Fibroblast of peridontal ligament (primary cell): ENCODE measurements around the gene HUS1.

Experiments
- DNase-seq: peaks from one replicate; pipeline ENCODE4 v3.0.0-alpha.2; 2010; ENCODE audit errors: extremely low read depth

Gene HUS1

GRCh38 chr7:47979832-47980181 lies 392 bp upstream of the HUS1 start:
- no peak for DNase-seq

- no peak for DNase-seq
Measured at GRCh38 chr7:47978790-47979144, 648 bp downstream of the HUS1 start.

- DNase-seq, result no peak
Measured at GRCh38 chr7:47973739-47974138, 5.7 kb downstream of the HUS1 start.

- no peak for DNase-seq
Measured at GRCh38 chr7:47970761-47971160, 8.7 kb downstream of the HUS1 start.

GRCh38 chr7:47968847-47969774 lies 10.3 kb downstream of the HUS1 start:
- peak; percentile 73 for DNase-seq

GRCh38 chr7:47967708-47968107 lies 11.7 kb downstream of the HUS1 start:
- DNase-seq, result no peak

GRCh38 chr7:47967123-47967522 lies 12.3 kb downstream of the HUS1 start:
- no peak for DNase-seq

GRCh38 chr7:47965456-47965855 lies 14.0 kb downstream of the HUS1 start:
- DNase-seq, result no peak

- DNase-seq, result no peak
Measured at GRCh38 chr7:47962262-47962661, 17.2 kb downstream of the HUS1 start.

- no peak for DNase-seq
Measured at GRCh38 chr7:47957156-47957555, 22.3 kb downstream of the HUS1 start.

- DNase-seq, result no peak
Measured at GRCh38 chr7:47956220-47956619, 23.2 kb downstream of the HUS1 start.

- no peak for DNase-seq
Measured at GRCh38 chr7:47954231-47954911, 25.0 kb downstream of the HUS1 start.

- DNase-seq, result no peak
Measured at GRCh38 chr7:47953822-47954221, 25.6 kb downstream of the HUS1 start.

GRCh38 chr7:47952224-47952623 lies 27.2 kb downstream of the HUS1 start:
- DNase-seq, result no peak

GRCh38 chr7:47951374-47951773 lies 28.0 kb downstream of the HUS1 start:
- no peak for DNase-seq

- no peak for DNase-seq
Measured at GRCh38 chr7:47950714-47951113, 28.7 kb downstream of the HUS1 start.

- DNase-seq, result no peak
Measured at GRCh38 chr7:47949703-47950102, 29.7 kb downstream of the HUS1 start.

- DNase-seq, result no peak
Measured at GRCh38 chr7:47948141-47948790, 31.1 kb downstream of the HUS1 start, which contains the start of gene PKD1L1. Gene PKD1L1, minus strand, starts transcription at chr7:47948466. Its CDS starts 26 bp downstream, at chr7:47948440.

- DNase-seq, result no peak
Measured at GRCh38 chr7:47947355-47947749, 32.1 kb downstream of the HUS1 start.

- no peak for DNase-seq
Measured at GRCh38 chr7:47946581-47947354, 32.6 kb downstream of the HUS1 start.

- DNase-seq, result peak; percentile 79
Measured at GRCh38 chr7:47945261-47946015, 34.0 kb downstream of the HUS1 start.
